HG03045 (cell line): Measurements from ENCODE around the gene FN3K.

Source experiments
- ATAC-seq: cut with Tn5 transposase; IDR thresholded peaks from one replicate; pipeline ENCODE4 v1.9.1; 2021; ENCODE audit warnings: mild to moderate bottlenecking, moderate library complexity; ENCODE audit not compliant: unreplicated experiment

Gene FN3K

DNA sequence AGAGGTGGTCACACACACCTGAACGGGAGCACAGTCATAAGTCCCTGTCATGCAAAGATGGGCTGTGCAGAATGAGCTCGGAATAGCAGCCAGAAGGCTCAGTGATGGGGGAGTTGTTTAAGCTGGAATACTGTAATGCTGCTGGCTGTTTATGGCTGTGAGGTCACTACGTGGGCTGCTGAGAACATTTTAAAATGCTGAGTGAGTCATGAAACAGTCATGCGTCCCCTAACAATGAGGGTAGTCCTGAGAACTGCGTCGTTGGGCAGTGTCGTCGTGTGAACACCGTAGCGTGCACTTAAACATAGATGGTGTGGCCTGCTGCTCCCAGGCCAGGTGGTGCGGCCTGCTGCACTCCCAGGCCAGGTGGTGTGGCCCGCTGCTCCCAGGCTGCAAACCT is 56.1 kb downstream of the FN3K start:
- ATAC-seq: no peak

DNA sequence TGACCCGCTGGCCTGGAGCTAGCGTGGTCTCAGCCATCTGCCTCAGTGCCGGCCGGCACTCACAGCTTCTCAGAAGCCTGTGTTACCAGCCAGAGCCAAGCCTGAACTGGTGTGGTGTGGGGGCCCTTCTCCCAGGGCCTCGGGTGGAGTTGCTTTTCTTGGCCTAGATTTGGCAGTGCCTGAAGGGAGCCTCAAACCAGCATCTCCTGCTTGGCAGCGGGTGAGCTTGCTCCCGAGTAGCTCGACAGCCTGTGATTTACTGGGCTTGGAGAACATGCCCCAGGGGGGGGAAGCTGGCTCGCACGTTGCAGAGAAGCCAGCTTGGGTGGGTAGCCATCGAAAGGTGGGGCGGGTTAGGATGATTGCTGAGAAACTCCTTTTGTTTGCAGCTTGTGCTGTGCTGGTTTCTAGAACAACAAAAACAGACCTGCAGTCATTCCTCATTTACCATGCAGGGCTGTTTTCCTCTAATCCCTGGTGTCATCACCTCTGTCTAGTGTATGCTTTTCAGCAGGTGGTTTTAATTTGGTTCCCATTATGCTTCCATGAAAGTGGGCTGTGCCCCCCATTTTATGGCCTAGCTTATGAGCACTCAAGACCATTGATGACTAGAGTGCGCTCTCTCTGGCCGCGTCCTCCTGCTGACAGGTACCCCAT is 58.7 kb downstream of the FN3K start:
- no peak for ATAC-seq

DNA sequence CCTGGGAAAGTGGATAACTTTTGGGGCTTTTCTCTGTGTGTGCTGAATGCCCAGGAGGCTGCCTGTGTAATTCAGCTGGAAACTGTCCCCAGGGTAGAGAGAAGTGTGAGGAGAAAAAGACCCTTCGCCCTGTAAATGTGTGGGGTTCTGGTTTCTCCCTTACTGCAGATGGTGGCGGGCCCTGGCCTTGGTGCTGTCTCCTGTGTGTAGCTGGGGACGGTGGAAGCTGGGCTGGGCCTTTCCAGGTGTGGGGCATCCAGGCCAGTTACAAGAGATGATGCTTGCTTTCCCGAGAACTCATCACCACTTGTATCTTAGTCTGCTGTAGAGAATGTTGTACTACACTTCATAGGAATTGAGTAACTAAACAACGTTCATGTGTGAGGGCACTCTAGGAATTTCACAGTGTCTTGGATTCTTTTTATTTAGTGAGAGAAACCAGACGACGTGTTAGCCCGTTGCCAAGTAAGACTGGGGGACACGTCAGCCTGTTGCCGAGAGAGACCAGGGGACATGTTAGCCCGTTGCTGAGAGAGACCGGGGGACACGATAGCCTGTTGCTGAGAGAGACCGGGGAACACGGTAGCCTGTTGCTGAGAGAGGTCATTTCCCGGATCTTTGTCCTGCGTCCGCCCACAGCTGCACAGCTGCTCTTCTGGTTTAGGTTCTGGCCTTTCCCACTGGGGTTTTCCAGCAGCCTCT is 59.5 kb downstream of the FN3K start:
- no peak for ATAC-seq

DNA sequence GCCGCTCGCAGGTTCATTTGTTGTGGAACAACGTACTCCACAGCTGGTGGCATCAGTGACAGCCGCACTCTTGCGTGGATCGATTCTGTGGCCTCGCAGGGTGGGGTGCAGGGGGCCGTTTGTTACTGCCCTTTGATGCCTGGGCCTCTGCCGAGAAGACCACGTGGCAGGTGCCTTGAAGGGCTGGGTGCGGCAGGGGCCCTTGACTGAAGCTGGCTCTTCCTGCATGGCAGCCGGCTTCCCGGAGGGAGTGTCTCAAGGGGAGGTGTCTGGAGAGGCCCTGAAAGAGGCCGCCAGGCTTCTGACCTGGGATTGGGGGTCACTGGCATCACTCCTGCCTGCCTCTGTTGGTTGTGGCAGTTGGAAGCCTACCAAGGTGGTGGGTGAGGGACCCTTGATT is 60.2 kb downstream of the FN3K start:
- ATAC-seq: no peak

DNA sequence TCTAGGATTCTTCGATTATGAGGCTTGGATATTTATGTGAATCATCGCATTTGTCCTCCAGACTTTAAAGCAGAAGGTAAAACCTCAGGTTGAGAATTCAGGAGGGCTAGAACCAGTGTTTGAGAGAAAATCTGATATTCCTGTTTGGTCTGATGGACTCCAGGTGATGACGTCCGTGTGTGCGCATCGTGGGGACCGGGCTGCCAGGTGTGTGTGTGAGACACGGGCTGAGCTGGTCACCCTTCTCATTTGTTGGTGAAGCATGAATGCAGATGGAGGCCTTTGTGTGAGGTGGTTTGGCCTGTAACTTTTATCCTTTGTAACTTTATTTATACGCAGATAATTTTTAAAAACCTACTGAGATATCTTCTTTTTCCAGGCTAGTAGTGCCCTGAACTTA is 61.6 kb downstream of the FN3K start:
- no peak for ATAC-seq

DNA sequence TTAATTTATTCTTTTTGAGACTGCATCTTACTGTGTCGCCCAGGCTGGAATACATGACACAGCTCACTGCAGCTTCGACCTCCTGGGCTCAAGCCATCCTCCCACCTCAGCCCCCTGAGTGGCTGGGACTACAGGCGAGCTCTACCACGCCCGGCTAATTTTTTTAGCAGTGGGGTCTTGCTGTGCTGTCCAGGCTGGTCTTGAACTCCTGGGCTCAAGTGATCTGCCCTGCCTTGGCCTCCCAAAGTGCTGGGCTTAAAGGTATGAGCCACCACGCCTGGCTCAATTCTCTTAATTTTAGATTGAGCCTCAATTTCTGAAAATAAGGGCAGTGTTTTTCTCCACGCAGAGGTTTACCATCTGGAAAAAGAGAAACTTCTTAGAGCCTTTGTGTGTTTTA is 63.3 kb downstream of the FN3K start:
- ATAC-seq: no peak

DNA sequence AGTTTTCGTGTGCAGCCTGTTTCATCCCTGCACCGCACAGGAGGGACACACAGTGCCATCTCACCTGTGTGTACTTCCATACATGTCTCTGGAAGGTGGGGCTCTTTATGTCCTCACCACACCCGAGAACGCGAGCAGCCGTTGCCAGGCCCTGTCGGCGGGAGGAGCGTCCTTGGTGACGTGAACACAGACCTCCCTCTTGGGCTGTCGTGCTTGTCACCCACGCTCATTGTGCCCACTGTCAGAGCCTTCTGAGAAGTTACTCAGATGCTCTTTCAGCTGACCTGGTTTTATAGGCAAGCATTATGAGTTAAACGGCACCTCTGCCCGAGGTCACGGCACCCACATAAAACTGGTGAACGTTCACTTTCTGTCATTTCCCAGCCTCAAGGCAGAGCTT is 64.2 kb downstream of the FN3K start:
- ATAC-seq: no peak
